NOMO-1 treated with DMSO at 0.1 percent for 48 hours (cell line): ENCODE results near the gene ANKRD20A1.
"Not testable (repeated sequence)": the region's sequence is repeated elsewhere in the genome, so short reads cannot be mapped to it uniquely, and the experiment has no call there.

Experiments used
- DNase-seq: peaks from one replicate; lab custom pipeline; 2025; ENCODE audit not compliant: unreplicated experiment; lab: John Stamatoyannopoulos, UW

ANKRD20A1 gene

DNA sequence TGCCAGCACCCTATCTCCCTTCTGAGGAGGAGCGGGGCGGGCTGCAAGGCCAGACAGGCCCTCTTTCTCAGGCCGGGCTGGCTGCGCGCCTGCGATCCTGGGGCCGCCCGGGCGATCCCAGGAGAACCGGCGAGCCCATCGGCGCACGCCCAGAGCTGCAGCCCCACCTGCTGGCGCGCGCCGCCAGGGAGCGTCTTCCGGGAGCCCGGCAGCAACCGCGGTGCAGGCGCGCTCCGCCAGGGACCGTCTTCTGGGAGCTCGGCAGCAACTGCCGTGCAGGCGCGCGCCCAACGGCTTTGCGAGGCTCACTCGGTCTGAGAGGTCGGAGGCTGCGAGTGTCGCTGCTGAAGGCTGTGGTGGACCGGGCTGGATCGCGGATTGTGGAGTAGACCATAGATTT is at the start of gene ANKRD20A1:
TSS of gene ANKRD20A1 (plus strand) at position 61 of the 400 bp plus-strand sequence. CDS start 496 bp downstream, outside the sequence.
- not testable (repeated sequence) for DNase-seq

DNA sequence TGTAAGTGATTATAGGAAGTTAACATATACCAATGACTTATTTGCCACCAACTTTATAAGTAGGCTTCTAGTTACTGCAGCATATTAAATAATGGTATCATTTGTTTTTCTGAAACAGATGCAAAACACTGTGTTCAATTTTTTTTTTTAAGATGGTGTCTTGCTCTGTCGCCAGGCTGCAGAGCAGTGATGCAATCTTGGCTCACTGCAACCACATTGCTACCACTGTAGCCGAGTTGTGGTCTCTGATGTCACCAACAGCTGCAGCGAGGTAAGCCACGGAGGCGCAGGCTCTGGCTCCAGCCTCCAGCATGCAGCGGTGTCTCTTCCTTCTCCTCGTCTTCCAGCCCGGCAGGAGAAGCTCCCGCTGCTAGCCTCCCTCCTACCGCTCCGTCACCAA is 26.6 kb upstream of the ANKRD20A1 start:
- not testable (repeated sequence) for DNase-seq
